ENCODE results near the gene GCNT1. TPM values are rescaled to one million over a fixed set of nuclear protein-coding genes. Genes with fewer than 3 reads are reported as not detected.

The GCNT1 gene
- total RNA-seq, 1 experiment from 2014 or later, result 0.29 TPM

- no peak for TF ChIP-seq CTCF (conservative IDR thresholded peaks at IDR 0.05; ENCODE audit: low read depth, low read length)
- TF ChIP-seq EZH2phosphoT487 (IDR thresholded peaks at IDR 0.05; ENCODE audit: borderline replicate concordance, low read length), result no peak
- no peak for TF ChIP-seq EZH2 (IDR thresholded peaks at IDR 0.05; ENCODE audit: low read length, unreplicated experiment)
- no peak for ATAC-seq
- H3K4me2 ChIP-seq (ENCODE audit: low read length), result no peak overlapping the region
- H3F3A ChIP-seq (ENCODE audit: low read length, unreplicated experiment), result no peaks in the 10 kb centered on the region
- H3K9ac ChIP-seq (ENCODE audit: low read length), result no peak overlapping the region
- ChIA-PET CTCF (no interaction called here), POLR2A (ENCODE audit: unreplicated experiment) (no interaction called here)
- no peaks in the 10 kb centered on the region for H3K9me3 ChIP-seq (ENCODE audit: low read length)
- no peaks in the 10 kb centered on the region for H3K9me2 ChIP-seq (replicated peaks; ENCODE audit: low read length)
- H3K79me2 ChIP-seq (ENCODE audit: low read length), result no peaks in the 10 kb centered on the region
- no peaks in the 10 kb centered on the region for H3K27me3 ChIP-seq (ENCODE audit: low read length)
- intact Hi-C loops (cut with micrococcal nuclease), result no loop called here
- DNase-seq, result no peak
- no peaks in the 10 kb centered on the region for H4K20me1 ChIP-seq (ENCODE audit: low read length)
- H3K27ac ChIP-seq (ENCODE audit: low read length), result no peak overlapping the region
- no peak overlapping the region for H3K4me3 ChIP-seq (ENCODE audit: low read length)
- H3K4me1 ChIP-seq (ENCODE audit: insufficient read depth, low read length), result peaks cover 7% of the 10 kb centered on the region; the same call in 1 of the 2 replicates
- no peak overlapping the region for H2AFZ ChIP-seq (ENCODE audit: low read length)
- BruUV-seq (replicated peaks), result no TSS peak
- H3K36me3 ChIP-seq (ENCODE audit: low read depth, low read length), result no peaks in the 10 kb centered on the region; the same call in 1 of the 2 replicates
These were observed 14.6 kb upstream of the GCNT1 start for GRCh38 chr9:76444322-76444929.

DNA sequence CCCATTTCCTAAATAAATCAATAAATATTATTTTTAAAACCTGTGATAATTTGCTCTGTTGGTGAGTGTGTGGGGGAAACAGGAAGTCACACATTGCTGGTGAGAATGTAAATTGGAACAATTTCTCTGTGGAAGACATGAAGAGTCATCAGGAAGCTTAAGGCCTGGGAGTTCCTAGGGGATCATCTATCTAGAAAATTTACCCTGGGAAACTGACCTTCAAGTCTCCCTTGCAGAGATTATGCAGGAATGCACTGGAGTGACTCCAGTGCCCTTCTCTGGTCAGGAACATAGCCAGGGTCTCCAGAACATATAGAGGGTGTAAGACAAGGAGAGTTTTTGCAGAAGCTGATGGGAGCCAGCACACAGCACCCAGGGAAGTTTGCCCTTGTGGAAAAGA lies 13.0 kb upstream of the GCNT1 start:
- Histone ChIP-seq H3K4me3 (ENCODE audit: low read length) (no peak overlapping the region), H3F3A (ENCODE audit: low read length, unreplicated experiment) (no peaks in the 10 kb centered on the region), H2AFZ (ENCODE audit: low read length) (no peak overlapping the region), H3K4me2 (ENCODE audit: low read length) (no peak overlapping the region), H3K79me2 (ENCODE audit: low read length) (no peaks in the 10 kb centered on the region), H3K27ac (ENCODE audit: low read length) (no peak overlapping the region), H3K9ac (ENCODE audit: low read length) (no peak overlapping the region), H4K20me1 (ENCODE audit: low read length) (no peaks in the 10 kb centered on the region), H3K9me2 (replicated peaks; ENCODE audit: low read length) (no peaks in the 10 kb centered on the region), H3K9me3 (ENCODE audit: low read length) (no peaks in the 10 kb centered on the region), H3K27me3 (ENCODE audit: low read length) (no peaks in the 10 kb centered on the region), H3K36me3 (ENCODE audit: low read depth, low read length) (no peaks in the 10 kb centered on the region; the same call in 1 of the 2 replicates), H3K4me1 (ENCODE audit: insufficient read depth, low read length) (peaks cover 7% of the 10 kb centered on the region; the same call in 1 of the 2 replicates)
- ATAC-seq, result no peak
- intact Hi-C loops (cut with micrococcal nuclease), result no loop called here
- CTCF ChIA-PET, result no interaction called here
- no TSS peak for BruUV-seq (replicated peaks)
- no peak for DNase-seq
- POLR2A ChIA-PET (ENCODE audit: unreplicated experiment), result no interaction called here
- TF ChIP-seq CTCF (conservative IDR thresholded peaks at IDR 0.05; ENCODE audit: low read depth, low read length), result no peak
- TF ChIP-seq EZH2phosphoT487 (IDR thresholded peaks at IDR 0.05; ENCODE audit: borderline replicate concordance, low read length), result no peak
- no peak for TF ChIP-seq EZH2 (IDR thresholded peaks at IDR 0.05; ENCODE audit: low read length, unreplicated experiment)

- DNase-seq (no peak), ATAC-seq (no peak)
- Histone ChIP-seq H3K79me2 (ENCODE audit: low read length) (no peaks in the 10 kb centered on the region), H3K36me3 (ENCODE audit: low read depth, low read length) (no peaks in the 10 kb centered on the region; the same call in 1 of the 2 replicates), H2AFZ (ENCODE audit: low read length) (no peak overlapping the region), H3K4me3 (ENCODE audit: low read length) (no peak overlapping the region), H3K4me2 (ENCODE audit: low read length) (no peak overlapping the region), H3K27me3 (ENCODE audit: low read length) (no peaks in the 10 kb centered on the region), H3F3A (ENCODE audit: low read length, unreplicated experiment) (no peaks in the 10 kb centered on the region), H3K9ac (ENCODE audit: low read length) (no peak overlapping the region), H3K4me1 (ENCODE audit: insufficient read depth, low read length) (no peaks in the 10 kb centered on the region), H3K9me3 (ENCODE audit: low read length) (no peaks in the 10 kb centered on the region), H4K20me1 (ENCODE audit: low read length) (no peaks in the 10 kb centered on the region), H3K27ac (ENCODE audit: low read length) (no peak overlapping the region), H3K9me2 (replicated peaks; ENCODE audit: low read length) (no peaks in the 10 kb centered on the region)
- TF ChIP-seq EZH2phosphoT487 (IDR thresholded peaks at IDR 0.05; ENCODE audit: borderline replicate concordance, low read length) (no peak), EZH2 (IDR thresholded peaks at IDR 0.05; ENCODE audit: low read length, unreplicated experiment) (no peak), CTCF (conservative IDR thresholded peaks at IDR 0.05; ENCODE audit: low read depth, low read length) (no peak)
- no TSS peak for BruUV-seq (replicated peaks)
- ChIA-PET CTCF (no interaction called here), POLR2A (ENCODE audit: unreplicated experiment) (no interaction called here)
- intact Hi-C loops (cut with micrococcal nuclease), result no loop called here
These were observed 10.5 kb upstream of the GCNT1 start for GRCh38 chr9:76448501-76448900.

All from PC-3 (cell line).